Tibial nerve (tissue), 4 donors: Measurements from ENCODE around the gene AFAP1L1. TPM values are rescaled to one million over a fixed set of nuclear protein-coding genes. Genes with fewer than 3 reads are reported as not detected.

ENCODE experiments used
- DNase-seq, 2 donors: peaks; one replicate each; pipeline ENCODE4 v3.0.0-alpha.2; 2019; ENCODE audit warnings: low spot score in 2 of 2
- H3K27ac ChIP-seq, 4 donors: fragments of 200-600 bp; sonication (generic) in 3 of 4; one replicate each; pipeline ENCODE4 v1.5.1; 2017 to 2019; ENCODE audit warnings: mild to moderate bottlenecking in 1 of 4
- H3K27me3 ChIP-seq, 2 donors: fragments of 200-600 bp; sonication (generic) in 1 of 2; one replicate each; pipeline versions ENCODE4 v1.5.1 to v1.6.0; 2017 to 2019
- H3K36me3 ChIP-seq, 3 donors: fragments of 200-600 bp; sonication (generic); one replicate each; pipeline ENCODE4 v1.5.1; 2018 to 2019
- H3K4me1 ChIP-seq, 4 donors: fragments of 200-600 bp; sonication (generic) in 3 of 4; one replicate each; pipeline ENCODE4 v1.5.1; 2017 to 2019
- H3K4me3 ChIP-seq, 4 donors: fragments of 200-600 bp; sonication (generic) in 3 of 4; one replicate each; pipeline ENCODE4 v1.5.1; 2017 to 2019; ENCODE audit warnings: mild to moderate bottlenecking in 1 of 4, moderate library complexity in 1 of 4
- H3K9me3 ChIP-seq, 4 donors: fragments of 200-600 bp; sonication (generic) in 3 of 4; one replicate each; pipeline ENCODE4 v1.5.1; 2017 to 2019
- EP300 ChIP-seq, 2 donors: sonication (generic); formaldehyde crosslinking; IDR thresholded peaks; one replicate each; pipeline ENCODE4 v1.6.1; 2017; ENCODE audit warnings: antibody characterized with exemption in 2 of 2, mild to moderate bottlenecking in 1 of 2
- POLR2A ChIP-seq, 2 donors: fragments of 450-650 bp; IDR thresholded peaks; one replicate each; pipeline ENCODE4 v1.6.1; 2017; ENCODE audit warnings: antibody characterized with exemption in 2 of 2, mild to moderate bottlenecking in 2 of 2, moderate library complexity in 2 of 2
- WGBS, 2 donors: methylation state at CpG; one replicate each; pipeline ENCODE4 v1.1.5; 2018; 5-methylcytosine and 5-hydroxymethylcytosine counted together
- total RNA-seq, 4 donors: library from RNA; depleted of rRNA; stranded (reverse); fragments of >200 nt; gene quantifications; one replicate each; pipeline ENCODE4 v1.1.0, GENCODE V29; 2016
- TF ChIP-seq, protein P1 (sequence below), 5 experiments: fragments of 200-600 bp in 3 of 5; fragments of 450-650 bp in 2 of 5; sonication (generic) in 3 of 5; IDR thresholded peaks; one replicate each; pipeline ENCODE4 v1.5.1; 2016 to 2019; ENCODE audit warnings: antibody characterized with exemption in 5 of 5, mild to moderate bottlenecking in 3 of 5, moderate library complexity in 2 of 5

Gene AFAP1L1
- total RNA-seq, 4 donors from 2014 or later = 40.8 to 93.5 (median 91.6) TPM

DNA sequence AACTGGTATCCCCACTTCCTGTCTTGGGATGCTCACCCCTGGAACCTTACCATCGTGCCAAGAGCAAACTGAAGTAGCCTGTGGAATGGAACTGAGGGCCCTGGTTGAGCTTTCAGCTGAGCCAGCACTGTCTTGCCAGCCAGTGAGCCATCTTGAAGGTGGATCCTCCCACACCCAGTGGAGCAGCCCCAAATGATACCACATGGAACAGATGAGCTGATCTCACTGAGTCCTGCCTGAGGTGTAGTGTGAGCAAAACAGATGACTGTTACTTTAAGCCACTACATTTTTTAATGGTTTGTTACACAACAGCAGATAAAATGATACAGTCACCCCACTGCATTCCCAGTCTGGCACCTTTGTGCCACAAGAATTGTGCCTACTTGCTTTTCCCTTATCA is 84.0 kb downstream of the AFAP1L1 start:
- no peak overlapping the region for H3K4me3 ChIP-seq
- DNase-seq = no peak
- TF ChIP-seq EP300 (IDR thresholded peaks at IDR 0.05) (no peak), POLR2A (IDR thresholded peaks at IDR 0.05) (no peak)
- TF ChIP-seq, protein P1, sequence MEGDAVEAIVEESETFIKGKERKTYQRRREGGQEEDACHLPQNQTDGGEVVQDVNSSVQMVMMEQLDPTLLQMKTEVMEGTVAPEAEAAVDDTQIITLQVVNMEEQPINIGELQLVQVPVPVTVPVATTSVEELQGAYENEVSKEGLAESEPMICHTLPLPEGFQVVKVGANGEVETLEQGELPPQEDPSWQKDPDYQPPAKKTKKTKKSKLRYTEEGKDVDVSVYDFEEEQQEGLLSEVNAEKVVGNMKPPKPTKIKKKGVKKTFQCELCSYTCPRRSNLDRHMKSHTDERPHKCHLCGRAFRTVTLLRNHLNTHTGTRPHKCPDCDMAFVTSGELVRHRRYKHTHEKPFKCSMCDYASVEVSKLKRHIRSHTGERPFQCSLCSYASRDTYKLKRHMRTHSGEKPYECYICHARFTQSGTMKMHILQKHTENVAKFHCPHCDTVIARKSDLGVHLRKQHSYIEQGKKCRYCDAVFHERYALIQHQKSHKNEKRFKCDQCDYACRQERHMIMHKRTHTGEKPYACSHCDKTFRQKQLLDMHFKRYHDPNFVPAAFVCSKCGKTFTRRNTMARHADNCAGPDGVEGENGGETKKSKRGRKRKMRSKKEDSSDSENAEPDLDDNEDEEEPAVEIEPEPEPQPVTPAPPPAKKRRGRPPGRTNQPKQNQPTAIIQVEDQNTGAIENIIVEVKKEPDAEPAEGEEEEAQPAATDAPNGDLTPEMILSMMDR (IDR thresholded peaks at IDR 0.05) = no peak
- H3K36me3 ChIP-seq = peaks cover 0 to 51% (median 5%) of the 10 kb centered on the region in 3 donors
- 82 to 100% methylated on average over 1 of the region's 1 CpG for WGBS, 2 donors
- no peaks in the 10 kb centered on the region for H3K9me3 ChIP-seq
- no peak overlapping the region for H3K27ac ChIP-seq
- no peaks in the 10 kb centered on the region for H3K27me3 ChIP-seq
- peaks cover 0 to 22% (median 1%) of the 10 kb centered on the region in 4 donors for H3K4me1 ChIP-seq

DNA sequence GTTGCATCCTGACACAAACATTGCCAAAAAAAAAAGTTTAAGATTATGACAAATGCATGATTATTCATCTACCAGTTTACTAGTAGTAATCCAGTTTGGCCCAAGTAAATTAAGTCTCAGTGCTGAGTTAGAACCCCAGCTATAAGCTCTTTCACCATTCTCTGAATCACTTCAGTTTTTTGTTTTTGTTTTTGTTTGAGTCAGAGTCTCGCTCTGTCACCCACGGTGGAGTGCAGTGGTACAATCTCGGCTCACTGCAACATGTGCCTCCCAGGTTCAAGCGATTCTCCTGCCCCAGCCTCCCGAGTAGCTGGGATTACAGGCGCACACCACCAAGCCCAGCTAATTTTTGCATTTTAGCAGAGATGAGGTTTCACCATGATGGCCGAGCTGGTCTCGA is 84.7 kb downstream of the AFAP1L1 start:
- 93% methylated on average over 8 of the region's 8 CpGs for WGBS, 2 donors
- TF ChIP-seq POLR2A (IDR thresholded peaks at IDR 0.05) = no peak
- TF ChIP-seq, protein P1 (IDR thresholded peaks at IDR 0.05) = no peak
- no peak for TF ChIP-seq EP300 (IDR thresholded peaks at IDR 0.05)
- peaks cover 0 to 22% (median 1%) of the 10 kb centered on the region in 4 donors for H3K4me1 ChIP-seq
- no peak overlapping the region for H3K4me3 ChIP-seq
- H3K27me3 ChIP-seq = no peaks in the 10 kb centered on the region
- peaks cover 0 to 44% (median 0%) of the 10 kb centered on the region in 3 donors for H3K36me3 ChIP-seq
- DNase-seq = no peak
- H3K27ac ChIP-seq = no peak overlapping the region
- H3K9me3 ChIP-seq = no peaks in the 10 kb centered on the region

DNA sequence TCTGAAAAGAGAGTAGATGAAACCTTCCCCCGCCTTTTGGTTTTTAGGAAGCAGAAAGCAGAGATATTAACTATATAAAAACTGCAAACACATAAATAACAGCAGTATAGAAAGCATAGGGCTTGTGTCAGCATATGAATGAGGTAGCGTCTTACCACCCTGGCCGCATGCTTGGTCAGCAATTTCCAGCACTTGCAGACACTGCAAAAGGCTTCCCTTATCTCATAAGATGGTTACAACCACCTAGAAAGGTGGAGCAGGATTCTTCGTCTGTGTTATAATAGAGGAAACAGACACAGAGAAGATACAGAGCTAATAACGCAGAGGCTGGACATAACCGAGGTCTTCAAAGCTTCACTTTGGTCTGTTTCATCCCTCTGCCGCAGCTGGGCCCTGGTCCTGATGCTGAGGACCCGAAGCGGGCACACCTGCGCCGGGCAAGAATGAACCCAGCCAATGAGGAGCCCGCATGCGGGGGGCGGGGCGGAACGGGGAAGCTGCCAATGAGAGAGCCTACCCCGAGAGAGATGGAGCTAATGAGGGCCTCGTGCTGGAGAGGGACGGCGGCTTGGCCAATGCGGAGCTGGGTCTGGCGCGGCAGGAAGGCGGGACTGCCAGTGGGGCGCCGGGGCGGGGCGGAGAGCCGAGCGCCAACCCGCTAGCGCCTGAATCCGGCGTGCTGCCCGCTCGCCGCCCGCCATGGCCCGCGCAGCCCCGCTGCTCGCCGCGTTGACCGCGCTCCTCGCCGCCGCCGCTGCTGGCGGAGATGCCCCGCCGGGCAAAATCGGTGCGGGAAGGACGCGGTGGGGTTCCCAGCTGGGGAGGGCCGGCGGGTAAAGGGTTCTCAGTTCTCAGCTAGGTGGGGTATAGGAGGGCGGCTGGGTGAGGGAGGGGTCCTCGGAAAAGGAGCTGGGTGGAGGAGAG is 86.0 kb downstream of the AFAP1L1 start, which contains the start of gene PCYOX1L:
Gene PCYOX1L (plus strand): TSS at position 677 of the 924 bp plus-strand sequence. CDS start 23 bp downstream, at position 700.
- no peaks in the 10 kb centered on the region for H3K27me3 ChIP-seq
- DNase-seq = peak; percentile 85 to 92
- TF ChIP-seq EP300 (IDR thresholded peaks at IDR 0.05) (peak in 1 of 2 donors; percentile 35), POLR2A (IDR thresholded peaks at IDR 0.05) (peak; percentile 24 to 69)
- TF ChIP-seq, protein P1 (IDR thresholded peaks at IDR 0.05) = peak in 1 of 5 experiments; percentile 40
- peak within 1 kb of the TSS; percentile 54 to 90 (median 72) for H3K4me3 ChIP-seq
- peaks cover 0 to 32% (median 0%) of the 10 kb centered on the region in 3 donors for H3K36me3 ChIP-seq
- peaks cover 0 to 22% (median 1%) of the 10 kb centered on the region in 4 donors for H3K4me1 ChIP-seq
- H3K9me3 ChIP-seq = no peaks in the 10 kb centered on the region
- peak within 1 kb of the TSS; percentile 61 to 87 (median 85) for H3K27ac ChIP-seq
- 1 to 2% methylated on average over 34 to 36 of the region's 61 CpGs for WGBS, 2 donors

DNA sequence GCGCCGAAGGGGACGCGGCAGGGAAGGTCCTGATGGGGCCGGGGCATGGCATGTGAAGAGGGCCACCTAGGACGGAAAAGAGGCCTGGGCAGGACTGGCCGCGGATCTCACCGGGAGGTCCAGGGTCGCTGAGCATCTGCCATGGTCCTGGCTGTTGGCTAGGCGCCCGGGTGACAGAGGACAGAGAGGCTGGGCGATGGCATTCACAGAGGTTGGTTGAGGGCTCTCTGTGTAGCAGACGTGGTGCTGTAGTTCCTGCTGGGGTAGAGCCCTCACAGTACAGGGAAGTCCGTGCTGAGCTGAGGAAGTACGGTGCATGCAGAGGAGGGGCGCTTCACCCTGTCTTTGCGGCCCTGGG is 86.6 kb downstream of the AFAP1L1 start:
- Histone ChIP-seq H3K9me3 (no peaks in the 10 kb centered on the region), H3K27me3 (no peaks in the 10 kb centered on the region), H3K36me3 (peaks cover 0 to 25% (median 0%) of the 10 kb centered on the region in 3 donors), H3K27ac (peak overlapping the region; percentile 61 to 87 (median 85)), H3K4me1 (peaks cover 0 to 22% (median 1%) of the 10 kb centered on the region in 4 donors), H3K4me3 (peak overlapping the region; percentile 54 to 90 (median 72))
- DNase-seq = peak; percentile 32 to 38
- TF ChIP-seq, protein P1 (IDR thresholded peaks at IDR 0.05) = no peak
- TF ChIP-seq EP300 (IDR thresholded peaks at IDR 0.05) (no peak), POLR2A (IDR thresholded peaks at IDR 0.05) (no peak)
- 0 to 2% methylated on average over 18 of the region's 18 CpGs for WGBS, 2 donors
